CMK (cell line): ENCODE results near the gene PPP1R27.
"Not testable (repeated sequence)": the region's sequence is repeated elsewhere in the genome, so short reads cannot be mapped to it uniquely, and the experiment has no call there.

Experiments
- DNase-seq: peaks from one replicate; pipeline ENCODE4 v3.0.0-alpha.2; 2010; ENCODE audit warnings: low read depth

The PPP1R27 gene

GRCh38 chr17:81840826-81841778, 6.3 kb upstream of the PPP1R27 start:
- no peak for DNase-seq

- DNase-seq: not testable (repeated sequence)
Measured at GRCh38 chr17:81840059-81840458, 5.2 kb upstream of the PPP1R27 start.

GRCh38 chr17:81839301-81839700, 4.5 kb upstream of the PPP1R27 start:
- no peak for DNase-seq

GRCh38 chr17:81838753-81839255, 4.0 kb upstream of the PPP1R27 start:
- no peak for DNase-seq

GRCh38 chr17:81837641-81838040, 2.8 kb upstream of the PPP1R27 start:
- DNase-seq: no peak

DNA sequence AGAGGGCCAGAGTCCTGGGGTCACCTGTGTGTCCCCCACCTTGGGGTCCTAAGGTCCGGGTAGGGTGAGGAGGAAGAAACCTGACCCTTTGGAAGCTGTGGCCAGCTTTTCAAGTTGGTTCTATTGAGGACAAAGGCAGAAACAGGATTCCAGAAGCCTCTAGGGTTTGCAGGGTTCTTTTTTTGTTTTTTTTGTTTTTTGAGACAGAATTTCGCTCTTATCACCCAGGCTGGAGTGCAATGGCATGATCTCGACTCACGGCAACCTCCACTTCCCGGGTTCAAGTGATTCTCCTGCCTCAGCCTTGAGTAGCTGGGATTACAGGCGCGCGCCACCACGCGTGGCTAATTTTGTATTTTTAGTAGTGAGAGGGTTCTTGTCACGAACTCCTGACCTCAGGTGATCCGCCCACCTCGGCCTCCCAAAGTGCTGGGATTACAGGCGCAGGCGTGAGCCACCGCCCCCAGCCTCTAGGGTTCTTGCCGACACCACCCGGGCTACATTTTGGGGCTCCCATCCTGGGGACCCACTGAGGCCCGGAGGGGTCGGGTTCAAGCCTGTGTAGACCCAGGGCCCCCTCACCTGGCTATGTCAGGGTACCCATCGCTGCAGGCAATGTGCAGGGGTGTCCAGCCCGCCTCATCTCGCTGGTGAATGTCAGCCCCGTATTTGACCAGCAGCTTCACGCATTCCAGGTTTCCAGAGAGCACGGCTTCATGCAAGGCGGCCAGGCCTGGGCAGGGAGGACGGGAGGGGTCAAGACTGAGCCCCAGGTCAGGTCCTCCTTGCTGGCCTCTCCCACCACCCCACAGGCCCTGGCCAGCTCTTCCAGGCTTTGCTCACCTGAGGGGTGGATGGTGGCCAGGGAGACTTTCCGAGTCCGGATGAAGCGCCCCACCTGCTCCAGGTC, 674 bp downstream of the PPP1R27 start:
- DNase-seq: no peak

DNA sequence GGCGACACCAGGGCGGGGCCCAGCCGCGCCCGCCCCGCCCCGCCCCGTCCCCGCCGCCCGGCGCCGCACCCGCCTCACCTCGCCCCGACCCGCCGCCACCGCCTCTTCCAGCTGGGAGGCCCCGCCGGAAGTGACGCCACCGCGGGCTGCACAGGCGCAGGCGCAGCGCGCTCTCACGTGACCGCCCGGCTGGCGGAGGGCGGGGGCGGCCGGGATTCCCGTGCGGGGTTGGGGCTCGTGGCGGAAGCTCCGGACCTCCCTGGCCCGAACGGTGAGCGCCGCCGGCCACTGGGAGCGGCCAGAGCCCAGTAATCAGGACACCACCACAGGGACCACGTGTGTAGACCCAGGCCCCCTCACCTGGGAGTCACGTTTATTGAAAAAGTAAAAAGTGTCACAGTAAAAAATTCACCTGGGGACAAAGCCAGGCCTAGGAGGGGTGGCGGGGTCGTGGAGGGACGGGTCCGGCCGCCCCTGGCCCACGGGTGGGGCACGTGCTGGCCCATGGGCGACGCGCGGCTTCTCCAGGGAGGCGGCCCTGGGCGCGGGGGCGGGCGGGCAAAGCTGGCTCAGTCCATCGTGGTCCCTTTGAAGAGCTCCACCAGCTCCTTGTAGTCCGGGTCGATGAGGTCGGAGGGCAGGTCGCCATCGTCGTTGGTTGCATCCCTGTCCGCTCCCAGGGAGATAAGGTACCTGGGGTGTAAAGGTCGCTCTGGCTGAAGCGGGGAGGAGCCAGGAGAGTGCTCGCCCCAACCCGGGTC, 1.5 kb downstream of the PPP1R27 start, which contains the start of gene MCRIP1:
Gene MCRIP1, minus strand, starts transcription at position 132 of the 761 bp plus-strand sequence. CDS start 8,785 bp downstream, outside the sequence.
- peak; percentile 87 for DNase-seq

- no peak for DNase-seq
Measured at GRCh38 chr17:81832608-81833159, 2.2 kb downstream of the PPP1R27 start.

- DNase-seq: no peak
Measured at GRCh38 chr17:81831957-81832607, 2.8 kb downstream of the PPP1R27 start.

DNA sequence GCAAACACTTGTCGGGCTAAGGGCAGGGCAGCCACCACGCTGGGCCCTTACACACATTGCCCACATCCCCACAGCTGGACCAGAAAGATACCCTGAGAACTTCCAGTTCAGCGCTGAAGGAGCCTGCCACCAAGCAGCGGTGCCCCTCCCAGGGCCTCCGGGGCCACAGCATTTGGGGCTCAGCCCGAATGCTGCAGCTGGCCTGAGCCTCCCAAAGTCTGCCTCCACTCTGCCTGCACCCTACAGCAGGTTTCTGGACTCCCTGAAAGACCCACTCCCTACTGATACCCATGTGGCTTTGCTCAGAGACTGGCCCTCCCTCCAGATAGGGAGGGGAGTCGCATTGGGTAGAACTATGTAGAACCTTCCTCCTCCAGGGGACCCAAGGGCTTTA, 3.3 kb downstream of the PPP1R27 start:
- DNase-seq: peak; percentile 54

- DNase-seq: no peak
Measured at GRCh38 chr17:81829858-81830257, 5.0 kb downstream of the PPP1R27 start.

DNA sequence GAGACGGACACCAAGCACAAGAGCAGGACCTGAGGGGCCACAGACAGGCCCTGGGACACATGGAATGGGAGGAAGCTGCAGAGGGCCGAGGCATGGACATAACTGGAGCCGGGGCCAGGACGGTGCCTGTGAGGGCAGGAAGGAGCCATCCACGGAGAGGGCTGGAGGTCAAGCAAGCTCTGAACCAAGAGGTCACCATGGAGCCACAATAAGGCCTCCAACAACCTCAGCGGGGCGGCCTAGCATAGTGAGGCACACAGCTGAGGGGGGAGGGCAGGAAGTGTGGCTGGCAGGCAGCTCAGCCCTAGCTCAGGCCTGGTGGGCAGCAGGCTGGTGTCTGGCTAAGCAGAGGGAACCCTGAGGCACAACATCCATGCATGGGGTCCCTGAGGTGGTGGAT, 6.2 kb downstream of the PPP1R27 start:
- DNase-seq: no peak

GRCh38 chr17:81825841-81826466, 8.9 kb downstream of the PPP1R27 start:
- DNase-seq: no peak

GRCh38 chr17:81824595-81824994, 10.3 kb downstream of the PPP1R27 start:
- no peak for DNase-seq

GRCh38 chr17:81823820-81824550, 10.9 kb downstream of the PPP1R27 start:
- no peak for DNase-seq

GRCh38 chr17:81822996-81823819, 11.6 kb downstream of the PPP1R27 start:
- no peak for DNase-seq

DNA sequence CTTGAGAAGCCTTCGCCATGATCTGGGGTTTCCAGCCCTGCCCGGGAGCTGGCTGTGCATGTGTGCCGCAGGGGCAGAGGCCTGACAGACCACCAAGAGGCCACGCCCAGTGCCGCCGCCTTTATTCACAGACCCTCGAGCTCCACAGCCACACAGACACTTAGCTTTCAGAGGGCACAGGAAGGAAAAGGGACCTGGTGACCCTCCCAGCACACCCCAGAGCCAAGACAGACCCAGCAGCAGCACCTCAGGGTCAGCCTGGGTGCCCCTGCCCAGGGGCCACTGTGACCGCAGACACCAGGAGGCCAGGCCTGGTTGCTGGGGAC, 12.6 kb downstream of the PPP1R27 start:
- DNase-seq: no peak

DNA sequence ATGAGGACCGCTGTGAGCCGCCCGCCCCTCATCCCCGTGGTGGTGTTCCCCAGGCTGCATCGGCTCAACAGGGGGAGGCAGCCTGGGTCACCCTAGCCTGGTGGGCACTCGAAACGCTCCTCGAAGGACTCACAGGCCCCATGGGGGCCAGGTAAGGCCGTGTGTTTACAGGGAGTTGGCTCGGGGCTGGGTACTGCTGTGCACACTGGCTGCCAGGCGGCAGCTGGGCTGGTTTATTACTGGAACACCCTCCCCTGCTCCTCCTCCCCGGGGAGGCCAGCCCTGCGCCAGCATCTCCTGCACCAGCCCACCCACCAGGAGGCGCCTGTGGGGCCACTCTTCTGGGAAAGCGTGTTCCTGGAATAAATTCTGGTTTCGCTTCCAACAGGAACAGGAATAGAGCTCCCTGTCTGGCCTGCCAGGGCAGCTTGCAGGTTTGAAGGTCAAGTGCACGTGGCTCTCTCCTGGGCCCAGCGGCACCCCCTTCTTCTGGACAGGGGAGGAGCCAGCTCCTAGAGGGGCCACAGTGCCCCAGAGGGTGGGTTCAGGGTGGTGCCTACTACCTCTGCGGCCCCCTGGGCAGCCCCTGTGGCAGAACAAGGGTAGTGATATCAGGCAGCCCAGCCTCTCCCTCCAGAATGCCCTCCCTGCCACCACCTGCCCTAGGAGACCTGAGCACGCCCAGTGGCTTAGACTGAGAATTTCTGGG, 13.1 kb downstream of the PPP1R27 start:
- DNase-seq: peak; percentile 70
